ENCODE results near the gene CLMP.

Gene CLMP

GRCh38 chr11:123235117-123235655 is 40.1 kb upstream of the CLMP start:
- Histone ChIP-seq H3K9ac (ENCODE audit: low read length) (no peak overlapping the region), H3K14ac (ENCODE audit: low read length) (no peak overlapping the region), H2BK12ac (ENCODE audit: low read length) (no peak overlapping the region), H3K79me1 (ENCODE audit: low read length) (no peaks in the 10 kb centered on the region), H2AK5ac (ENCODE audit: low read length) (no peak overlapping the region), H2BK5ac (ENCODE audit: low read depth, low read length, poor library complexity) (no peak overlapping the region), H3K79me2 (ENCODE audit: control insufficient read depth, insufficient read depth, low read length, poor library complexity) (no peaks in the 10 kb centered on the region), H3K27ac (ENCODE audit: low read depth, low read length) (no peak overlapping the region), H2AFZ (ENCODE audit: insufficient read depth, low read length, poor library complexity) (no peak overlapping the region), H3K4ac (ENCODE audit: low read depth, low read length) (no peak overlapping the region), H3K9me3 (ENCODE audit: insufficient read depth, low read depth, low read length) (no peaks in the 10 kb centered on the region), H4K8ac (ENCODE audit: low read depth, low read length) (no peak overlapping the region), H3K4me1 (ENCODE audit: control insufficient read depth in 1 of 2, insufficient read depth in 2 of 2, low read length in 2 of 2) (peaks cover 0 to 6% of the 10 kb centered on the region in 2 experiments), H4K12ac (ENCODE audit: low read depth, low read length) (no peak overlapping the region), H3K36me3 (ENCODE audit: control insufficient read depth in 1 of 2, insufficient read depth in 2 of 2, low read length in 2 of 2) (no peaks in the 10 kb centered on the region), H3K4me2 (ENCODE audit: low read length) (no peak overlapping the region), H3K4me3 (ENCODE audit: low read depth, low read length) (no peak overlapping the region), H3K18ac (ENCODE audit: low read length) (no peak overlapping the region), H3K23ac (ENCODE audit: low read length) (no peak overlapping the region), H3K27me3 (ENCODE audit: insufficient read depth, low read length) (no peaks in the 10 kb centered on the region), H2BK120ac (ENCODE audit: insufficient read depth, low read length, poor library complexity) (no peak overlapping the region), H4K91ac (ENCODE audit: low read depth, low read length) (no peak overlapping the region)
- no CpG with 5 or more reads among the region's 12 CpGs for WGBS (ENCODE audit: extremely low coverage, insufficient coverage, insufficient read length)
- peak; percentile 22 to 46 for DNase-seq

- Histone ChIP-seq H2AFZ (ENCODE audit: insufficient read depth, low read length, poor library complexity) (no peak overlapping the region), H2BK120ac (ENCODE audit: insufficient read depth, low read length, poor library complexity) (no peak overlapping the region), H3K9ac (ENCODE audit: low read length) (no peak overlapping the region), H3K79me2 (ENCODE audit: control insufficient read depth, insufficient read depth, low read length, poor library complexity) (no peaks in the 10 kb centered on the region), H4K91ac (ENCODE audit: low read depth, low read length) (no peak overlapping the region), H3K18ac (ENCODE audit: low read length) (no peak overlapping the region), H3K9me3 (ENCODE audit: insufficient read depth, low read depth, low read length) (no peaks in the 10 kb centered on the region), H2BK5ac (ENCODE audit: low read depth, low read length, poor library complexity) (no peak overlapping the region), H4K12ac (ENCODE audit: low read depth, low read length) (no peak overlapping the region), H3K23ac (ENCODE audit: low read length) (no peak overlapping the region), H3K4me3 (ENCODE audit: low read depth, low read length) (no peak overlapping the region), H3K27ac (ENCODE audit: low read depth, low read length) (no peak overlapping the region), H3K27me3 (ENCODE audit: insufficient read depth, low read length) (no peaks in the 10 kb centered on the region), H3K79me1 (ENCODE audit: low read length) (no peaks in the 10 kb centered on the region), H3K14ac (ENCODE audit: low read length) (no peak overlapping the region), H2AK5ac (ENCODE audit: low read length) (no peak overlapping the region), H4K8ac (ENCODE audit: low read depth, low read length) (no peak overlapping the region), H3K36me3 (ENCODE audit: control insufficient read depth in 1 of 2, insufficient read depth in 2 of 2, low read length in 2 of 2) (no peaks in the 10 kb centered on the region), H2BK12ac (ENCODE audit: low read length) (no peak overlapping the region), H3K4ac (ENCODE audit: low read depth, low read length) (no peak overlapping the region), H3K4me2 (ENCODE audit: low read length) (no peak overlapping the region), H3K4me1 (ENCODE audit: control insufficient read depth in 1 of 2, insufficient read depth in 2 of 2, low read length in 2 of 2) (peaks cover under 1 to 7% of the 10 kb centered on the region in 2 experiments)
- no CpG with 5 or more reads among the region's 3 CpGs for WGBS (ENCODE audit: extremely low coverage, insufficient coverage, insufficient read length)
- no peak for DNase-seq
Measured at GRCh38 chr11:123233975-123234334, 38.9 kb upstream of the CLMP start.

GRCh38 chr11:123233280-123233974 is 38.4 kb upstream of the CLMP start:
- H3K27ac ChIP-seq (ENCODE audit: low read depth, low read length): no peak overlapping the region
- no peak overlapping the region for H2AFZ ChIP-seq (ENCODE audit: insufficient read depth, low read length, poor library complexity)
- H3K79me1 ChIP-seq (ENCODE audit: low read length): no peaks in the 10 kb centered on the region
- no peak overlapping the region for H3K23ac ChIP-seq (ENCODE audit: low read length)
- no CpG with 5 or more reads among the region's 6 CpGs for WGBS (ENCODE audit: extremely low coverage, insufficient coverage, insufficient read length)
- no peak overlapping the region for H2BK5ac ChIP-seq (ENCODE audit: low read depth, low read length, poor library complexity)
- H3K9ac ChIP-seq (ENCODE audit: low read length): no peak overlapping the region
- no peak overlapping the region for H4K91ac ChIP-seq (ENCODE audit: low read depth, low read length)
- no peaks in the 10 kb centered on the region for H3K27me3 ChIP-seq (ENCODE audit: insufficient read depth, low read length)
- no peak for DNase-seq
- H3K9me3 ChIP-seq (ENCODE audit: insufficient read depth, low read depth, low read length): no peaks in the 10 kb centered on the region
- H2AK5ac ChIP-seq (ENCODE audit: low read length): no peak overlapping the region
- no peak overlapping the region for H2BK12ac ChIP-seq (ENCODE audit: low read length)
- no peak overlapping the region for H4K12ac ChIP-seq (ENCODE audit: low read depth, low read length)
- H2BK120ac ChIP-seq (ENCODE audit: insufficient read depth, low read length, poor library complexity): no peak overlapping the region
- no peak overlapping the region for H3K4me2 ChIP-seq (ENCODE audit: low read length)
- H3K79me2 ChIP-seq (ENCODE audit: control insufficient read depth, insufficient read depth, low read length, poor library complexity): no peaks in the 10 kb centered on the region
- H3K4ac ChIP-seq (ENCODE audit: low read depth, low read length): no peak overlapping the region
- H3K36me3 ChIP-seq (ENCODE audit: control insufficient read depth in 1 of 2, insufficient read depth in 2 of 2, low read length in 2 of 2): no peaks in the 10 kb centered on the region
- H3K14ac ChIP-seq (ENCODE audit: low read length): no peak overlapping the region
- H4K8ac ChIP-seq (ENCODE audit: low read depth, low read length): no peak overlapping the region
- no peak overlapping the region for H3K18ac ChIP-seq (ENCODE audit: low read length)
- H3K4me3 ChIP-seq (ENCODE audit: low read depth, low read length): no peak overlapping the region
- peaks cover 6 to 10% of the 10 kb centered on the region in 2 experiments for H3K4me1 ChIP-seq (ENCODE audit: control insufficient read depth in 1 of 2, insufficient read depth in 2 of 2, low read length in 2 of 2)

GRCh38 chr11:123231777-123232176 is 36.7 kb upstream of the CLMP start:
- H3K23ac ChIP-seq (ENCODE audit: low read length): no peak overlapping the region
- WGBS (ENCODE audit: extremely low coverage, insufficient coverage, insufficient read length): no CpG with 5 or more reads among the region's 3 CpGs
- H3K27me3 ChIP-seq (ENCODE audit: insufficient read depth, low read length): no peaks in the 10 kb centered on the region
- H3K4me1 ChIP-seq (ENCODE audit: control insufficient read depth in 1 of 2, insufficient read depth in 2 of 2, low read length in 2 of 2): peaks cover 9 to 15% of the 10 kb centered on the region in 2 experiments
- no peaks in the 10 kb centered on the region for H3K9me3 ChIP-seq (ENCODE audit: insufficient read depth, low read depth, low read length)
- no peak overlapping the region for H3K18ac ChIP-seq (ENCODE audit: low read length)
- no peak overlapping the region for H3K4me2 ChIP-seq (ENCODE audit: low read length)
- H4K8ac ChIP-seq (ENCODE audit: low read depth, low read length): no peak overlapping the region
- H2AK5ac ChIP-seq (ENCODE audit: low read length): no peak overlapping the region
- no peaks in the 10 kb centered on the region for H3K79me2 ChIP-seq (ENCODE audit: control insufficient read depth, insufficient read depth, low read length, poor library complexity)
- no peak overlapping the region for H2BK5ac ChIP-seq (ENCODE audit: low read depth, low read length, poor library complexity)
- no peak overlapping the region for H3K27ac ChIP-seq (ENCODE audit: low read depth, low read length)
- H3K9ac ChIP-seq (ENCODE audit: low read length): no peak overlapping the region
- DNase-seq: no peak
- no peak overlapping the region for H3K4me3 ChIP-seq (ENCODE audit: low read depth, low read length)
- no peak overlapping the region for H2AFZ ChIP-seq (ENCODE audit: insufficient read depth, low read length, poor library complexity)
- H3K36me3 ChIP-seq (ENCODE audit: control insufficient read depth in 1 of 2, insufficient read depth in 2 of 2, low read length in 2 of 2): no peaks in the 10 kb centered on the region
- no peak overlapping the region for H2BK12ac ChIP-seq (ENCODE audit: low read length)
- H4K12ac ChIP-seq (ENCODE audit: low read depth, low read length): no peak overlapping the region
- no peak overlapping the region for H2BK120ac ChIP-seq (ENCODE audit: insufficient read depth, low read length, poor library complexity)
- H3K79me1 ChIP-seq (ENCODE audit: low read length): no peaks in the 10 kb centered on the region
- H3K4ac ChIP-seq (ENCODE audit: low read depth, low read length): no peak overlapping the region
- no peak overlapping the region for H3K14ac ChIP-seq (ENCODE audit: low read length)
- H4K91ac ChIP-seq (ENCODE audit: low read depth, low read length): no peak overlapping the region
